LoVo (cell line): ENCODE results near the gene MT2A.
"Not testable (repeated sequence)": the region's sequence is repeated elsewhere in the genome, so short reads cannot be mapped to it uniquely, and the experiment has no call there.

Source experiments
- DNase-seq: peaks from one replicate; pipeline ENCODE4 v3.0.0-alpha.2; 2016; ENCODE audit warnings: low spot score

The MT2A gene

DNA sequence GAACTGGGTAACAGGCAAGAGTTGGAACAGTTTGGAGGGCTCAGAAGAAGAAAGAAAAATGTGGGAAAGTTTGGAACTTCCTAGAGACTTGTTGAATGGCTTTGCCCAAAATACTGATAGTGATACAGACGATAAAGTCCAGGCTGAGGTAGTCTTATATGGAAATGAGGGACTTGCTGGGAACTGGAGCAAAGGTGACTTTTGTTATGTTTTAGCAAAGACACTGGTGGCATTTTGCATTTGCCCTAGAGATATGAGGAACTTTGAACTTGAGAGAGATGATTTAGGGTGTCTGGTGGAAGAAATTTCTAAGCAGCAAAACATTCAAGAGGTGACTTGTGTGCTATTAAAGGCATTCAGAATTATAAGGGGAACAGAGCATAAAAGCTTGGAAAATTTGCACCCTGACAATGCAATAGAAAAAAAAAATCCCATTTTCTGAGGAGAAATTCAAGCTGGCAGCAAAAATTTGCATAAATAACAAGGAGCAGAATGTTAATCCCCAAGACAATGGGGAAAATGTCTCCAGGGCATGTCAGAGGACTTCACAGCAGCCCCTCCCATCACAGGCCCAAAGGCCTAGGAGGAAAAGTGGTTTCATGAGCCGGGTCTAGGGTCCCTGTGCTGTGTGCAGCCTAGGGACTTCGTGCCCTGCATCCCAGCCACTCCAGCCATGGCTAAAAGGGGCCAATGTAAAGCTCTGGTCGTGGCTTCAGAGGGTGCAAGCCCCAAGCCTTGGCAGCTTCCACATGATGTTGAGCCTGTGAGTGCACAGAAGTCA lies 13.5 kb downstream of the MT2A start:
- not testable (repeated sequence) for DNase-seq

DNA sequence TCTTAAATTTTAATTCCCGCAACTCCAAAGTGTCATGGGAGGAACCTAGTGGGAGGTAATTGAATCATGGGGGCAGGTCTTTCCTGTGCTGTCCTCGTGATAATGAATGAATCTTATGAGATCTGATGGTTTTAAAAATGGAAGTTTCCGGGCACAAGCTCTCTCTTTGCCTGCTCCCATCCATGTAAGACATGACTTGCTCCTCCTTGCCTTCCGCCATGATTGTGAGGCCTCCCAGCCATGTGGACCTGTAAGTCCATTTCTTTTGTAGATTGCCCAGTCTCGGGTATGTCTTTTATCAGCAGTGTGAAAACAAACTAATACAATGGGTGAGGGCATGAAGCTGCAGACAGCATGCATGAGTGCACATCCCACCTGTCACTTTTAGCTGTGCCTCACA lies 14.8 kb downstream of the MT2A start:
- DNase-seq: not testable (repeated sequence)

DNA sequence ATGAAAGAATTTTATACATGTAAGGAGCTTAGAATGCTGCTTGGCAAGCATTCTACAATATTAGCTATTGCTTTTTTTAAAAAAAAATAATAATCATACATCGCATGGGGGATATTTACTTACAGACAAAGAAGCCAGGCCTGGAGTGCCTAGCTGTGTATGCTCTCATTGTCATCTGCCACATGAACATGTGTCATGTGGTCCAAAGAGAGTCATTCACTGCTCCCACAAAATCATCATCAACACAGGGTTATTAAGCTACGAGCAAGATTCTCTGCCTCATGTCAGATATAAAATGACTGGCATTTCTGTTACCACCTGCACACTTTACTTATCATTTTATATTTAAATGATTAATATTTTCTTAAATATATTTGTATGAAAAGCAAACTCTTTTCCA lies 15.3 kb downstream of the MT2A start:
- no peak for DNase-seq

DNA sequence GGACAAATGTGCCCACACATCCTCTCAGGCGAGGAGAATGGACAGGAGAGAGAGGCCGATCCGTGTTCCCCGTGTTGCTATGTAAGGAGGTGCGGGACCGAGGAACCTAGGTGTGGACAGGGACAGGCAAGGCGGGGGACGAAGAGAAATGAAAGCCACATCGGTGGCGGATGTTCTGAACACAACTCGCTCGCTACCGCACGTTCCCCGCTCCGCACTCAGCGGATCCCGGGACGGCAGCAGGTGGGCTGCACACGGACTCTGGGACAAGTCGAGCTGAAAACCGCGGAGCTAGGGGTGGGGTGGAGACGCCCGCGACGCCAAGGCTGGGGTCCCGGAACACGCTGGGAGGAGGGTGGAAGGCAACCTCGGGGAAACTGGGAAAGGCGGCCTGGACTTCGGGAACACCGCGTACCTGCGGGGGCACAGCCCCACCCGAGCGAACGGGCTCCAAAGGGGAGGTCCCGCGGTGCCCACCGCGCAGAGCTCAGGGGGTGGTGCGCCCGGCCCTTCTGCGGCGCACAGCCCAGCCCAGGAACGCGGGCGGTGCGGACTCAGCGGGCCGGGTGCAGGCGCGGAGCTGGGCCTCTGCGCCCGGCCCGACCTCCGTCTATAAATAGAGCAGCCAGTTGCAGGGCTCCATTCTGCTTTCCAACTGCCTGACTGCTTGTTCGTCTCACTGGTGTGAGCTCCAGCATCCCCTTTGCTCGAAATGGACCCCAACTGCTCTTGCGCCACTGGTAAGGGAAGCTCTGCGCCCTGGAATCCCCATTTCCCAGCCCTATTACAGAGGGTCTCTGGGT lies 17.0 kb downstream of the MT2A start, which contains the start of gene MT1E:
Gene MT1E (plus strand): TSS at position 642 of the 803 bp plus-strand sequence. CDS start 71 bp downstream, at position 713.
- DNase-seq: peak; percentile 44

DNA sequence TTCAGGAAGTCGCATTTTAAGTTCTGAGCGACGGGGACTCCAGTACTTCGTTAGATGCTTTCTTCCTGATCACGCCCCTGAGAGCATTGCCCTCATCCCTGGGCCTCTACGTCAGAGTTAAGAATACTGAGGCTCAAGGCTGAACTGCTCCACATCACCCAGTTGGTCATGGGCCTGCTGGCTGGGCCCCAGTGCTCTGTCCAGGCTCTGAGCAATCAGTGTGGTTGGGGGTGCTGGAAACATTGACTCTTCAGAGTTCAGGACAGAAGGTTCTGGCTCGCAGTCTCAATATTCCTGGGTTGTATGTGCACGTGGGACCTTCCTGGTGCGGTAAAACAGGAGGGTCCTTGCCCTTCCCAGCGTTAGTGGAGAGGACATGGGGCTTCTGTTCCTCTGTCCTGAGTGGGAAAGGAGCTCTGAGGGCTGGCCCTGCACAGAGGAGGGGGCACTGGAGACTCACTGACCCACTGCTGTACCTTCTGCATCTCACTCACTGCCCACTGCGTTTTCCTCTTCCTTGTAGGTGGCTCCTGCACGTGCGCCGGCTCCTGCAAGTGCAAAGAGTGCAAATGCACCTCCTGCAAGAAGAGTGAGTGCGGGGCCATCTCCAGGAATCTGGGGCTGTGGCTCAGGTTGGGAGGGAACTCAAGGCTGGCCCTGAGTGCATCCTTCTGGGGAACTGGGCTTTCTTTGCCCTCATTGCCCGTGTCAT lies 17.7 kb downstream of the MT2A start:
- no peak for DNase-seq

DNA sequence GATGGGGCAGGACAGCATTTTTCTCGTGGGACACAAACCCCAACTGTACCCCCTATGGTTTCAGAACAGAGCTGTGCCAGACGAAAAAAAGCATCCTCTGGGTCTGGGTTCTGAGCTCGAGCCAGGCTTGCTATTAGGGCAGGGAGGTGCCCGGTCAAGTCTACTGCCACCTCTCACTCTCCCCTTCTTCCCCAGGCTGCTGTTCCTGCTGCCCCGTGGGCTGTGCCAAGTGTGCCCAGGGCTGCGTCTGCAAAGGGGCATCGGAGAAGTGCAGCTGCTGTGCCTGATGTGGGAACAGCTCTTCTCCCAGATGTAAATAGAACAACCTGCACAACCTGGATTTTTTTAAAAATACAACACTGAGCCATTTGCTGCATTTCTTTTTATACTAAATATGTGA lies 18.3 kb downstream of the MT2A start:
- DNase-seq: no peak

DNA sequence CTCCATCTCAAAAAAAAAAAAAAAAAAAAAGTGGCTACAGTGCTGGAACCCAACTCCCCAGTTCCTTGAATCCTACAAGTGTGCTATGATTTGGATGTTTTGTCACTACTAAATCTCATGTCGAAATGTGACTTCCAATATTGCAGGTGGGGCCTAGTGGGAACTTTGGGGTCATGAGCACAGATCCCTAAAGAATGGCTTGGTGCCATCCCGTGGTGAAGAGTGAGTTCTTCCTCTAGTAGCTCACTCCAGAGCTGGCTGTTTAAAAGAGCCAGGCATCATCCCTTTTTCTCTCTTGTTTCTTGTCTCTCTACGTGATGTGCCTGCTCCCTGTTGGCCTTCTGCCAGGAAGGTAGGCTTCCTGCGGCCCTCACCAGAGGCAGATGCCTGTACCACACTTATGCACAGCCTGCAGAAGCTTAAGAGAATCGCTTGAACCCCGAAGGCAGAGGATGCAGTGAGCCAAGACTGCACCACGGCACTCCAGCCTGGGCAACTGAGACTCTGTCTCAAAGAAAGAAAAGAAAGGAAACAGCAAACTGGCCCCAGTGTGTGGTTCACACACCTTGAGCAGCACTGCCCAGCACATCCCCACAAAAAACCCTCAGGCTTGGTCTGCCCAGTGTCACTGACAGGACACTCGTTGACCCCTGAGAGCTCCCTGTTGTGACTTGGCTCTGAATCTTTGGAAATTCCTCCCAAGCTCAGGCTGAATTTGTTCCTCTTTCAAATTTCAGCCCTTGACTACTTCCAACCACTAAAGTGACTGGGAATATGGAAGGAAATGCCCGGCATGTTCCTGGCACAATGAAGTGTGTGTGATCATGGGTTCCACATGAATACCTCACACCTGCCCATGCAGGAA lies 20.3 kb downstream of the MT2A start:
- no peak for DNase-seq

DNA sequence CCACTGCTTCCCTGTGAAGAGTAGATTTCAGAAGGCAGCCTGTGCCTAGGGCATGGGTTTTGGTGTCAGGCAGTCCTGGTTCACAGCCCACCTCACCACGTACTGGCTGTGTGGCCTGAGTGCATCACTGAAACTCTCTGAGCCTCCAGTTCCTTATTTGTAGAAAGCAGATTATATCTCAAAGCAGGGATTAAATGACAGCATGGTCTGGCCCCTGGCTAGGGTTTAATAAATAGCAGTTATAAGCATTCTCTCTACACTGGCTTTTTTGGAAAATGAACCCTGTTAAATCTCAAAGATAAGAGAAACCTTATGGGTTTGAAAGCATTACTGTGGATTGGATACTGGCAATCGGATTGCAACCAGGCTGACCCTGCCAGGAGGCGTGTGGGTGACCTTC lies 21.1 kb downstream of the MT2A start:
- DNase-seq: no peak

DNA sequence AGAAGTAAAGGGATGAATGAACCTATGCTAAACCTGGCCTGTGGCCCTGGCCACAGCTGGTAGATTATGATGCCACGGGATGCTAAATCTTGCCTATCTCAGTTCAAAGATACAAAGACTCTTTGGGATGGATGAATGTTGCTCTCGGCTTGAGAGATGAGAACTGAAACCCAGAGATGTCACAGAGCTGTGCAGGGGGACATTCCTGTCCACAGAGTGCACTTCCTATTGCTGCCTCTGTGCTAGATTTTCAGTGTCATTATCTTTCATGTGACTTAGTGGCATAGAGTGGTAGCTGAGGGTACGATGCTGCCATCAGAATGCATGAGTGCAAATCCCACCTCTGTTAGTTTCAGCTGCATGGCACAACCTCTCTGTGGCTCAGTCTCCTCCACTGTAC lies 21.8 kb downstream of the MT2A start:
- DNase-seq: no peak

DNA sequence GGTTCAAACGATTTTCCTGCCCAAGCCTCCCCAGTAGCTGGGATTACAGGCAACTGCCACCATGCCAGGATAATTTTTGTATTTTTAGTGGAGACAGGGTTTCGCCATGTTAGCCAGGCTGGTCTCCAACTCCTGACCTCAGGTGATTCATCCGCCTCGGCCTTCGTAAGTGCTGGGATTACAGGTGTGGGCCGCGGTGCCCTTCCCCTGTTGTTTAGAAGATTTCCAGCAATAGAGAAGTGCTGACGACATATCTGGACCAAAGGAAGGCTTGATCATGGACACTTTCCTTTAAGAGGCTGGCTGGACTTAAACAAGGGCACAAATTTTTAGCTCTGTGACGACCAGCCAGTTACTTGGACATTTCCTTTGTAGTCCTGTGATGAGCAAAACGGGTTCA lies 22.8 kb downstream of the MT2A start:
- DNase-seq: no peak

DNA sequence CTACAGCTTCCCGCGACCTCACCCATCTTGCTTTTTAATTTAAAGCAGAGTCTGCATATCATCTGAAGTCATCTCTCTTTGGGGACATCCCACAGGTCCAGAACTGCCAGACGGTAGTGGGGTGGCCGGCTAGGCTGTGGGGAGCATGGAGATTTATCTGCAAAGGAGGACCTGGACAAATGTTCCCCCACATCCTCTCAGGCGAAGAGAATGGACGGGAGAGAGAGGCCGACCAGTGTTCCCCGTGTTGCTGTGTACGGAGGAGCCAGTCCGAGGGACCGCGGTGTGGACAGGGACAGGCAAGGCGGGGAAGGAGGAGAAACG lies 23.4 kb downstream of the MT2A start:
- no peak for DNase-seq

DNA sequence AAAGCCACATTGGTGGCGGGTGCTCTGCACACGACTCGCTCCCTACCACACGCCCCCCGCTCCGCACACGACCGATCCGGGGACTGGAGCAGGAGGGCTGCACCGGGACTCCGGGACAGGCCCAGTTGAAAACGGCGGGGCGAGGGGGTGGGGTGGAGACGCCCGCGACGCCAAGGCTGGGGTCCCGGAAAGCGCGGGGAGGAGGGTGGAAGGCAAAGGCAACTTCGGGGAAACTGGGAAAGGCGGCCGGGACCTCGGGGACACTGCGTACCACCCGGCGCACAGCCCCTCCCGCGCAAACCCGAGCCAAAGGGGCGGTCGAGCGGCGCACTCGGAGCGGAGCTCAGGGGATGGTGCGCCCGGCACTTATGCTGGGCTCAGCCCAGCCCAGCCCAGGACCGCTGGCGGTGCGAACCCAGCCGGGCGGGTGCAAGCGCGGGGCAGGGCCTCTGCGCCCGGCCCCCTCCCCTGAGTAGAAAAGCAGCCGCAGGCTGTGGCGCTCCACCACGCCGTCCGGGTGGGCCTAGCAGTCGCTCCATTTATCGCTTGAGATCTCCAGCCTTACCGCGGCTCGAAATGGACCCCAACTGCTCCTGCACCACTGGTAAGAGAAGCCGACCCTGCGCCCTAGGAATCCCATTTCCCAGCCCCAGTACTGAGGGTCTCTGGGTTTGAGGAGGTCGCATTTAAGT lies 23.9 kb downstream of the MT2A start, which contains the start of gene MT1M:
Gene MT1M (plus strand): TSS at position 504 of the 692 bp plus-strand sequence. CDS start 73 bp downstream, at position 577.
- DNase-seq: no peak

DNA sequence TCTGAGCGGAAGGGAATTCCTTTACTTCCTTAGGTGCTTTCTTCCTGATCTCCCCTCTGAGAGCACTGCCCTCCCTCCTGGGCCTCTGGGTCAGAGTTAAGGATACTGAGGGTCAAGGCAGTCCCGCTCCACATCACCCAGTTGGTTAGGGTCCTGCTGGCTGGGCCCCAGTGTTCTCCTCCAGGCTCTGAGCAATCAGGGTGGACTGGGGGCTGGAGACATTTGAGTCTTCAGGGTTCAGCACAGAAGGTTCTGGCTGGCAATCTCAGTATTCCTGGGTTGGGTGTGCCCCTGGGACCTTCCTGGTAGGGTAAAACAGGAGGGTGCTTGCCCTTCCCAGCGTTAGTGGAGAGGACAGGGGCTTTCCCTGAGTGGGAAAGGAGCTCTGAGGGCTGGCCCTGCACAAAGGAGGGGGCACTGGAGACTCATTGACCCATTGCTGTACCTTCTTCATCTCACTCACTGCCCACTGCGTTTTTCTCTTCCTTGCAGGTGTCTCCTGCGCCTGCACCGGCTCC lies 24.5 kb downstream of the MT2A start:
- DNase-seq: no peak

DNA sequence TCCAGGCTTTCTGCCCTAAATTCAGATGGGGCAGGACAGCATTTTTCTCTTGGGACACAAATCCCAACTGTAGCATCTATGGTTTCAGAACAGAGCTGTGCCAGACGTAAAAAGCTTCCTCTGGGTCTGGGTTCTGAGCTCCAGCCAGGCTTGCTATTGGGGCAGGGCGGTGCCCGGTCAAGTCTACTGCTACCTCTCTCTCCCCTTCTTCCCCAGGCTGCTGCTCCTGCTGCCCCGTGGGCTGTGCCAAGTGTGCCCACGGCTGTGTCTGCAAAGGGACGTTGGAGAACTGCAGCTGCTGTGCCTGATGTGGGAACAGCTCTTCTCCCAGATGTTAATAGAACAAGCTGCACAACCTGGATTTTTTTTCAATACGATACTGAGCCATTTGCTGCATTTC lies 25.2 kb downstream of the MT2A start:
- no peak for DNase-seq

DNA sequence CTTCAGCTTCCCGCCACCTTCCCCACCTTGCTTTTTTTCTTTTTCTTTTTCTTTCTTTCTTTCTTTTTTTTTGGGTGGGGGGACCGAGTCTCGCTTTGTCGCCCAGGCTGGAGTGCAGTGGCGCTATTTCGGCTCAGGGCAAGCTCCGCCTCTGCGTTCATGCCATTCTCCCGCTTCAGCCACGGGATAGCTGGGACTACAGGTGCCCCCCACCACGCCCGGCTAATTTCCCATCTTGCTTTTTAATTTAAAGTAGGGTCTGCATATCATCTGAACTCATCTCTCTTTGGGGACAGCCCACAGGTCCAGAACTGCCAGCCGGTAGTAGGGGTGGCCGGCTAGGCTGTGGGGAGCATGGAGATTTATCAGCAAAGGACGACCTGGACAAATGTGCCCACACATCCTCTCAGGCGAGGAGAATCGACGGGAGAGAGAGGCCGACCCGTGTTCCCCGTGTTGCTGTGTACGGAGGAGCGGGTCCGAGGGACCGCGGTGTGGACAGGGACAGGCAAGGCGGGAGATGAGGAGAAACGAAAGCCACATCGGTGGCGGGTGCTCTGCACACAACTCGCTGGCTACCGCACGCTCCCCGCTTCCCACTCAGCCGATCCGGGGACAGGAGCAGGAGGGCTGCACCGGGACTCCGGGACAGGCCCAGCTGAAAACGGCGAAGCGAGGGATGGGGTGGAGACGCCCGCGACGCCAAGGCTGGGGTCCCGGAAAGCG lies 26.5 kb downstream of the MT2A start:
- DNase-seq: no peak

DNA sequence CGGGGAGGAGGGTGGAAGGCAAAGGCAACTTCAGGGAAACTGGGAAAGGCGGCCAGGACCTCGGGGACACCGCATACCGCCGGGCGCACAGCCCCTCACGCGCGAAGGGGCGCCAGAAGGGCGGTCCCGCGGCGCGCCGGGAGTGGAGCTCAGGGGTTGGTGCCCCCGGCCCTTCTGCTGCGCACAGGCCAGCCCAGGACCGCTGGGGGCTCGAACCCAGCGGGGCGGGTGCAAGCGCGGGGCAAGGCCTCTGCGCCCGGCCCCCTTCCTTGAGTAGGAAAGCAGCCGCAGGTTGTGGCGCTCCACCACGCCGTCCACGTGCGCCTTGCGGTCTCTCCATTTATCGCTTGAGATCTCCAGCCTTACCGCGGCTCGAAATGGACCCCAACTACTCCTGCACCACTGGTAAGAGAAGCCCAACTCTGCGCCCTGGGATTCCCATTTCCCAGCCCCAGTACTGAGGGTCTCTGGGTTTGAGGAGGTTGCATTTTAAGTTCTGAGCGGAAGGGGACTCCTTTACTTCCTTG lies 27.1 kb downstream of the MT2A start:
- no peak for DNase-seq

DNA sequence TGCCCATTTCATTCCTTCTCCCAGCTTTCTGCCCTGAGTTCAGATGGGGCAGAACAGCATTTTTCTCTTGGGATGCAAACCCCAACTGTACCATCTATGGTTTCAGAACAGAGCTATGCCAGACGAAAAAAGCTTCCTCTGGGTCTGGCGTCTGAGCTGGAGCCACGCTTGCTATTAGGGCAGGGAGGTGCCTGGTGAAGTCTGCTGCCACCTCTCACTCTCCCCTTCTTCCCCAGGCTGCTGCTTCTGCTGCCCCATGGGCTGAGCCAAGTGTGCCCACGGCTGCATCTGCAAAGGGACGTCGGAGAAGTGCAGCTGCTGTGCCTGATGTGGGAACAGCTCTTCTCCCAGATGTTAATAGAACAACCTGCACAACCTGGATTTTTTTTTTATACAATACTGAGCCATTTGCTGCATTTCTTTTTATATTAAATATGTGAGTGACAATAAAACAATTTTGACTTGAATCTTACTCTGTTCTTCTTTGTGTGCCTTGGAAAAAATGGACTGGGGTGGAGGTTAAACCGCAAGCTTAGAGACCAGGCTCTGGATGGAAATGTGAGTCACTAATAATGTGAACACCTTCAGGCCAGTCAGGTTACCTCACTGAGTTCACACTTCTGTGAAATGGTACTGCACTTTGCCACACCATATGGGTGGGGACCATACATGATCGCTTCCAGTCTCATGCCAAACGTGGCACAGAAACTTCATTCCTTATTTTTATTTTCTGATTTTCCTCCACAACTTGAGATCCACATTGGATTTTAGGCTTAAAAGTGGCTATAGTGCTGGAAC lies 28.4 kb downstream of the MT2A start:
- DNase-seq: no peak

DNA sequence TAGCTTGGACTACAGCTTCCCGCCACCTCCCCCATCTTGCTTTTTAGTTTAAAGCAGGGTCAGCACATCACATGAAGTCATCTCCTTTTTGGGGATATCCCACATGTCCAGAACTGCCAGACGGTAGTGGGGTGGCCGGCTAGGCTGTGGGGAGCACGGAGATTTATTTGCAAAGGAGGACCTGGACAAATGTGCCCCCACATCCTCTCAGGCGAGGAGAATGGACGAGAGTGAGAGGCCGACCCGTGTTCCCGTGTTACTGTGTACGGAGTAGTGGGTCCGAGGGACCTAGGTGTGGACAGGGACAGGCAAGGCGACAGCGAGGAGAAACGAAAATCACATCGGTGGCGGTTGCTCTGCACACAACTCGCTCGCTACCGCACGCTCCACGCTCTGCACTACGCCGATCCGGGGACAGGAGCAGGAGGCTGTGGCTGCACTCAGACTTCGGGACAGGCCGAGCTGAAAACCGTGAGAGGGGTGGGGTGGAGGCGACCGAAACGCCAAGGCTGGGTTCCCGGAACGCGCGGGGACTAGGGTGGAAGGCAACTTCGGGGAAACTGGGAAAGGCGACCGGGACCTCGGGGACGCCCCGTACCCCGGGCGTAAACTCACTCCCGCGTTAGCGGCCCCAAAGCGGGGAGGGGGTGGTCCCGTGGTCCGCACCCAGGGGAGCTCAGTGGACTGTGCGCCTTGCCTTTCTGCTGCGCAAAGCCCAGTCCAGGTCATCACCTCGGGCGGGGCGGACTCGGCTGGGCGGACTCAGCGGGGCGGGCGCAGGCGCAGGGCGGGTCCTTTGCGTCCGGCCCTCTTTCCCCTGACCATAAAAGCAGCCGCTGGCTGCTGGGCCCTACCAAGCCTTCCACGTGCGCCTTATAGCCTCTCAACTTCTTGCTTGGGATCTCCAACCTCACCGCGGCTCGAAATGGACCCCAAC lies 29.7 kb downstream of the MT2A start, which contains the start of gene MT1A:
Gene MT1A (plus strand): TSS at position 853 of the 937 bp plus-strand sequence. CDS start 73 bp downstream, at position 926.
- DNase-seq: peak; percentile 77
